Loucy (cell line): ENCODE measurements around the gene ZFYVE27.

Experiments used
- H2AFZ ChIP-seq: fragments of 200-600 bp; sonication (generic); 2 replicates; pipeline ENCODE4 v1.6.0; 2016; ENCODE audit warnings: antibody characterized with exemption, mild to moderate bottlenecking, low read length, moderate library complexity
- H3F3A ChIP-seq: fragments of 200-600 bp; 2 replicates; pipeline ENCODE4 v1.6.0; 2016; ENCODE audit warnings: antibody characterized with exemption, low read depth, mild to moderate bottlenecking
- H3K27me3 ChIP-seq: fragments of 200-600 bp; sonication (generic); 2 replicates; pipeline ENCODE4 v1.6.1; 2014; ENCODE audit warnings: low read length, mild to moderate bottlenecking; ENCODE audit not compliant: insufficient read depth, poor library complexity, severe bottlenecking
- H3K36me3 ChIP-seq: fragments of 200-600 bp; sonication (generic); 2 replicates; pipeline ENCODE4 v1.6.1; 2016; ENCODE audit warnings: low read length; ENCODE audit not compliant: insufficient read depth
- H3K4me1 ChIP-seq: fragments of 200-600 bp; sonication (generic); 2 replicates; pipeline ENCODE4 v1.5.1; 2014; ENCODE audit warnings: low read length, mild to moderate bottlenecking; ENCODE audit not compliant: insufficient read depth, poor library complexity, severe bottlenecking
- H3K4me2 ChIP-seq: fragments of 200-600 bp; sonication (generic); 2 replicates; pipeline ENCODE4 v1.6.0; 2014; ENCODE audit warnings: antibody characterized with exemption, low read length, low read depth, mild to moderate bottlenecking; ENCODE audit not compliant: poor library complexity, severe bottlenecking
- H3K4me3 ChIP-seq: fragments of 200-600 bp; sonication (generic); 2 replicates; pipeline ENCODE4 v1.5.1; 2014; ENCODE audit warnings: low read length, mild to moderate bottlenecking, mixed read lengths; ENCODE audit not compliant: poor library complexity, severe bottlenecking
- H3K79me2 ChIP-seq: fragments of 200-600 bp; sonication (generic); 2 replicates; pipeline ENCODE4 v1.6.1; 2014; ENCODE audit warnings: low read length; ENCODE audit not compliant: insufficient read depth
- H3K9ac ChIP-seq: fragments of 200-600 bp; sonication (generic); 2 replicates; pipeline ENCODE4 v1.6.0; 2014; ENCODE audit warnings: mild to moderate bottlenecking, low read depth, low read length, moderate library complexity; ENCODE audit not compliant: poor library complexity, severe bottlenecking
- H3K9me2 ChIP-seq: fragments of 200-600 bp; sonication (generic); replicated peaks from 2 replicates; pipeline ENCODE4 v1.6.1; 2016; ENCODE audit warnings: low read depth, low read length, mixed read lengths
- H3K9me3 ChIP-seq: fragments of 200-600 bp; sonication (generic); 2 replicates; pipeline ENCODE4 v1.6.1; 2014; ENCODE audit warnings: mild to moderate bottlenecking, antibody characterized with exemption, low read length, low read depth; ENCODE audit not compliant: insufficient read depth
- H4K20me1 ChIP-seq: fragments of 200-600 bp; sonication (generic); 2 replicates; pipeline ENCODE4 v1.6.0; 2014; ENCODE audit warnings: antibody characterized with exemption, low read length, mild to moderate bottlenecking; ENCODE audit not compliant: insufficient read depth, poor library complexity, severe bottlenecking
- EZH2phosphoT487 ChIP-seq: fragments of 200-600 bp; IDR thresholded peaks from 2 replicates; pipeline ENCODE4 v1.6.1; 2018; ENCODE audit warnings: antibody characterized with exemption, mild to moderate bottlenecking, moderate library complexity, borderline replicate concordance
- TF ChIP-seq, protein P1 (sequence below): fragments of 200-600 bp; sonication (generic); conservative IDR thresholded peaks from 2 replicates; pipeline ENCODE4 v1.5.1; 2014; ENCODE audit warnings: mild to moderate bottlenecking, antibody characterized with exemption, low read length

ZFYVE27 gene

DNA sequence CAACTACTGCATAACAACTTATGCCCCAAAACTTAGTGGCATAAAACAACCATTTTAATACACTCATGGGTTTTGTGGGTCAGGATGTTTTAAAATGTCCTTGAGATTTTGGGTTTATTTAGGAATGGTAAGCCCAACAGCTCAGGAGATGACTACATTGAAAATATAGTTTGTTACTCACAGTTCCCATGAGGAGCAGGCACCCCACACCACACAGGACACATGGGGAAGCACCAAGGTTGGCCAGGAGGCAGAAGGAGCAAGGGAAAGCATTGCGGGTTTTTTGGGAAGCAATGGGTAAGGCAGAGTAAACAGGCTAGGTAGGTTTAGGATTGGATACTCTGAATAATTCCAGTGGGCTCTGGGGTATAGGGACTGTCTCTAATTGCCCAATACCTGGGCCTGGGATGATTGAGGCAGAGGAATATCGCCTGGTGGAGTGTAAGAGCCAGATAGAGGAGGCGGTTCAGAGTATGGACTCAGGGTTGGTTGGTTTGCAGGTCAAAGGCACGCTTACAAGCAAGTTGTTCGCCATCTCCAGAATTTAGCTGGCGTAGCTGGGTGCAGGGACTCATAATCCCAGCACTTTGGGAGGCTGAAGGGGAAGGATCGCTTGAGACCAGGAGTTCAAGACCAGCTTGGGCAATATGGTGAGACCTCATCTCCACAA is 33.4 kb upstream of the ZFYVE27 start:
- no peaks in the 10 kb centered on the region for H3F3A ChIP-seq
- no peaks in the 10 kb centered on the region for H3K79me2 ChIP-seq
- no peak overlapping the region for H3K4me2 ChIP-seq
- no peak overlapping the region for H3K4me3 ChIP-seq
- TF ChIP-seq, protein P1, sequence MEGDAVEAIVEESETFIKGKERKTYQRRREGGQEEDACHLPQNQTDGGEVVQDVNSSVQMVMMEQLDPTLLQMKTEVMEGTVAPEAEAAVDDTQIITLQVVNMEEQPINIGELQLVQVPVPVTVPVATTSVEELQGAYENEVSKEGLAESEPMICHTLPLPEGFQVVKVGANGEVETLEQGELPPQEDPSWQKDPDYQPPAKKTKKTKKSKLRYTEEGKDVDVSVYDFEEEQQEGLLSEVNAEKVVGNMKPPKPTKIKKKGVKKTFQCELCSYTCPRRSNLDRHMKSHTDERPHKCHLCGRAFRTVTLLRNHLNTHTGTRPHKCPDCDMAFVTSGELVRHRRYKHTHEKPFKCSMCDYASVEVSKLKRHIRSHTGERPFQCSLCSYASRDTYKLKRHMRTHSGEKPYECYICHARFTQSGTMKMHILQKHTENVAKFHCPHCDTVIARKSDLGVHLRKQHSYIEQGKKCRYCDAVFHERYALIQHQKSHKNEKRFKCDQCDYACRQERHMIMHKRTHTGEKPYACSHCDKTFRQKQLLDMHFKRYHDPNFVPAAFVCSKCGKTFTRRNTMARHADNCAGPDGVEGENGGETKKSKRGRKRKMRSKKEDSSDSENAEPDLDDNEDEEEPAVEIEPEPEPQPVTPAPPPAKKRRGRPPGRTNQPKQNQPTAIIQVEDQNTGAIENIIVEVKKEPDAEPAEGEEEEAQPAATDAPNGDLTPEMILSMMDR = no peak
- TF ChIP-seq EZH2phosphoT487 = no peak
- no peaks in the 10 kb centered on the region for H3K9me2 ChIP-seq
- no peaks in the 10 kb centered on the region for H3K4me1 ChIP-seq
- no peaks in the 10 kb centered on the region for H4K20me1 ChIP-seq
- no peaks in the 10 kb centered on the region for H3K9me3 ChIP-seq
- no peaks in the 10 kb centered on the region for H3K36me3 ChIP-seq
- H3K27me3 ChIP-seq = no peaks in the 10 kb centered on the region
- H2AFZ ChIP-seq = no peak overlapping the region
- H3K9ac ChIP-seq = no peak overlapping the region

DNA sequence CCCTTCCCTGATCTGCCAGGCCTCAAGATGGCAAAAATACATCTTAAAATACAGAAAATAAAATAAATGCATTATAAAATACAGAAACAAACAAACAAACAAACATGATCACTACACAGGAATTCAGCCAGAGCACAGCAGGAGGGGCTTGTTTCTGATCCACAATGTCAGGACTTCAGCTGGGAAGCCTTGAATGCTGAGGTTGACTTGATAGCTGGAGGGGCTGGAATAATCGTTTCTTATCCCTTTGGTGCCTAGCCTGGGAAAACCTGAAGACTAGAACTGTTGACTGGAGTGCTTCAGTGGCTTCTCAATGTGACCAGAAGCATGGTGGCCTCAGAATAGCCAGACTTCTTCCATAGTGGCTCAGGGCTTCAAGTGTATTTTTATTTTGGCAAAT is 32.6 kb upstream of the ZFYVE27 start:
- H3K27me3 ChIP-seq = no peaks in the 10 kb centered on the region
- no peaks in the 10 kb centered on the region for H3K4me1 ChIP-seq
- no peak overlapping the region for H3K4me3 ChIP-seq
- no peaks in the 10 kb centered on the region for H3K9me2 ChIP-seq
- H3K79me2 ChIP-seq = no peaks in the 10 kb centered on the region
- no peak overlapping the region for H3K4me2 ChIP-seq
- no peak overlapping the region for H3K9ac ChIP-seq
- no peaks in the 10 kb centered on the region for H4K20me1 ChIP-seq
- no peaks in the 10 kb centered on the region for H3K9me3 ChIP-seq
- no peak overlapping the region for H2AFZ ChIP-seq
- TF ChIP-seq EZH2phosphoT487 = no peak
- TF ChIP-seq, protein P1 = no peak
- no peaks in the 10 kb centered on the region for H3K36me3 ChIP-seq
- H3F3A ChIP-seq = no peaks in the 10 kb centered on the region

DNA sequence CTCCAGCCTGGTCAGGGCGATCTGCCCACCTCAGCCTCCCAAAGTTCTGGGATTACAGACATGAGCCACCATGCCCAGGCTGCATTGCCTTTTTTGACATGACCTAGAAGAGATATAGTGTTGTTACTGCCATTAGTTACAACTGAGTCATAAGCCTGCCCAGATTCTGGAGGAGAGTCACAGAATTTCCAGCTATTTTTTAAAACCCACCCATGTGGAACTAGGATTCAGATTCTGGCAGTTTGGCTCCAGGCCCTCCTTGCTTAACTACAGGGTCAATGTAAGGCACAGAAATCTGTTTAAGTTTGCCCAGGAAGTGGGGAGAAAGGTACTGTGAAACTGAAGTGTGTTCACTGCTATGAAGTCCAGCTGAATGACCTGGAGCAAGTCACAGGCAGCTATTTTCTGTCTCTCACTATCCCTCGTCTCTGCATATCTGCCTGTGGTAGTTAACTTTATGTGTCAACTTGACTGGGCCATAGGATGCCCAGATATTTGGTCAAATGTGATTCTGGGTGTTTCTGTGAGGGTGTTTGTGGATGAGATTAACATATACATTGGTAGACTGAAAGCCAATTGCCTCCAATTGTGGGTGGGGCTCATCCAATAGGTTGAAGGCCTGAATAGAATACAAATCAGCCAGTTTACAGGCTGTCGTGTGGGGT is 31.8 kb upstream of the ZFYVE27 start:
- H3K4me1 ChIP-seq = no peaks in the 10 kb centered on the region
- H3K9me2 ChIP-seq = no peaks in the 10 kb centered on the region
- TF ChIP-seq, protein P1 = no peak
- TF ChIP-seq EZH2phosphoT487 = no peak
- no peak overlapping the region for H3K9ac ChIP-seq
- no peaks in the 10 kb centered on the region for H4K20me1 ChIP-seq
- no peaks in the 10 kb centered on the region for H3F3A ChIP-seq
- no peak overlapping the region for H3K4me3 ChIP-seq
- H3K4me2 ChIP-seq = no peak overlapping the region
- H3K36me3 ChIP-seq = no peaks in the 10 kb centered on the region
- H3K9me3 ChIP-seq = no peaks in the 10 kb centered on the region
- no peak overlapping the region for H2AFZ ChIP-seq
- no peaks in the 10 kb centered on the region for H3K27me3 ChIP-seq
- H3K79me2 ChIP-seq = no peaks in the 10 kb centered on the region
